HCT116 (cell line): ENCODE data around the gene NLGN3. TPM values are rescaled to one million over a fixed set of nuclear protein-coding genes. Genes with fewer than 3 reads are reported as not detected.

Experiments used
- ATAC-seq: fragments of 200-7000 bp; cut with Tn5 transposase; 2 replicates; pipeline ENCODE4 v1.9.1; 2020; ENCODE audit warnings: mild to moderate bottlenecking, moderate library complexity
- BruUV-seq: library from RNA; stranded (reverse); fragments of 400-500 nt; replicated peaks from 2 replicates; lab custom pipeline; 2021; lab: Mats Ljungman, UMichigan
- CTCF ChIA-PET: fragments of 300-600 bp; sonication (Branson Sonifier 250); formaldehyde crosslinking; loops from one replicate; lab custom pipeline; 2021; ENCODE audit warnings: antibody characterized with exemption; lab: Charles Lee
- POLR2A ChIA-PET: fragments of 300-600, 350-600 bp; sonication (Branson Sonifier 250); formaldehyde crosslinking; loops from one replicate; lab custom pipeline; 2021; ENCODE audit warnings: antibody characterized with exemption; lab: Charles Lee
- RAD21 ChIA-PET, 2 experiments: fragments of 300-600 bp; sonication (Branson Sonifier 250); formaldehyde crosslinking; loops; one replicate each; lab custom pipeline; 2023; ENCODE audit warnings: low total read pairs in 2 of 2; ENCODE audit not compliant: uncharacterized antibody in 2 of 2, unreplicated experiment in 2 of 2, low non-redundant PET in 1 of 2; lab: Charles Lee
- DNase-seq: peaks from one replicate; pipeline ENCODE4 v3.0.0-alpha.2; 2010; ENCODE audit warnings: low read depth, low spot score
- H2AFZ ChIP-seq: fragments of 200-600 bp; shearing (Covaris generic), sonication (generic); 2 replicates; pipeline ENCODE4 v1.6.1; 2017; ENCODE audit warnings: low read depth, mixed run types, mixed read lengths, antibody characterized with exemption, low read length; ENCODE audit not compliant: poor library complexity, severe bottlenecking
- H3K27ac ChIP-seq: 2 replicates; pipeline ENCODE4 v1.5.1; 2012; ENCODE audit warnings: low read depth, low read length
- H3K27me3 ChIP-seq: fragments of 200-600 bp; sonication (generic); 2 replicates; pipeline ENCODE4 v1.6.1; 2016; ENCODE audit warnings: mixed run types, low read length, mixed read lengths; ENCODE audit not compliant: insufficient read depth
- H3K36me3 ChIP-seq, 2 experiments: fragments of 200-500 bp in 1 of 2; fragments of 200-600 bp in 1 of 2; sonication (Bioruptor generic) in 1 of 2; sonication (generic) in 1 of 2; 2 replicates each; pipeline versions ENCODE4 v1.5.1 to v1.6.1; 2014 to 2016; ENCODE audit warnings: low read length in 2 of 2, inconsistent platforms in 1 of 2, mixed read lengths in 1 of 2, mixed run types in 1 of 2; ENCODE audit not compliant: insufficient read depth in 2 of 2, control insufficient read depth in 1 of 2
- H3K4me1 ChIP-seq, 2 experiments: fragments of 200-600 bp in 1 of 2; sonication (generic) in 1 of 2; 2 replicates each; pipeline versions ENCODE4 v1.5.1 to v1.6.1; 2012 to 2017; ENCODE audit warnings: low read length in 2 of 2, inconsistent platforms in 1 of 2, mild to moderate bottlenecking in 1 of 2, mixed read lengths in 1 of 2, mixed run types in 1 of 2, moderate library complexity in 1 of 2; ENCODE audit not compliant: insufficient read depth in 2 of 2, control insufficient read depth in 1 of 2
- H3K4me2 ChIP-seq: fragments of 200-600 bp; sonication (generic); 2 replicates; pipeline ENCODE4 v1.6.1; 2017; ENCODE audit warnings: mixed run types, low read length, mixed read lengths
- H3K4me3 ChIP-seq, 2 experiments: fragments of 200-600 bp in 1 of 2; sonication (generic) in 1 of 2; replicated peaks in 1 of 2; 2 replicates each; pipeline ENCODE4 v1.5.1; 2011 to 2016; ENCODE audit warnings: low read length in 2 of 2, control low read depth in 1 of 2, low read depth in 1 of 2, mild to moderate bottlenecking in 1 of 2, mixed read lengths in 1 of 2, mixed run types in 1 of 2
- H3K79me2 ChIP-seq: fragments of 200-600 bp; sonication (generic); 2 replicates; pipeline ENCODE4 v1.6.1; 2017; ENCODE audit warnings: mild to moderate bottlenecking, mixed run types, low read length, moderate library complexity, mixed read lengths; ENCODE audit not compliant: insufficient read depth
- H3K9ac ChIP-seq: fragments of 200-600 bp; sonication (generic); 2 replicates; pipeline ENCODE4 v1.6.1; 2016; ENCODE audit warnings: low read length, mixed read lengths
- H3K9me2 ChIP-seq: fragments of 200-600 bp; sonication (generic), shearing (Covaris generic); 2 replicates; pipeline ENCODE4 v1.6.1; 2017; ENCODE audit warnings: mixed run types, mild to moderate bottlenecking, moderate library complexity; ENCODE audit not compliant: insufficient read depth
- H3K9me3 ChIP-seq, 2 experiments: fragments of 200-500 bp in 1 of 2; fragments of 200-600 bp in 1 of 2; sonication (Bioruptor generic) in 1 of 2; sonication (generic) in 1 of 2; 2 replicates each; pipeline ENCODE4 v1.6.1; 2014 to 2017; ENCODE audit warnings: low read length in 2 of 2, mixed read lengths in 2 of 2, inconsistent platforms in 1 of 2, low read depth in 1 of 2, mild to moderate bottlenecking in 1 of 2, mixed run types in 1 of 2, moderate library complexity in 1 of 2; ENCODE audit not compliant: control insufficient read depth in 1 of 2, insufficient read depth in 1 of 2
- H4K20me1 ChIP-seq: fragments of 200-600 bp; sonication (generic), shearing (Covaris generic); 2 replicates; pipeline ENCODE4 v1.6.1; 2017; ENCODE audit warnings: mixed run types, mild to moderate bottlenecking, moderate library complexity; ENCODE audit not compliant: insufficient read depth
- CTCF ChIP-seq, 3 experiments: fragments of 200-600 bp in 1 of 3; sonication (generic) in 1 of 3; IDR thresholded peaks in 2 of 3; conservative IDR thresholded peaks in 1 of 3; 2 replicates each; pipeline ENCODE4 v1.5.1; 2012 to 2017; ENCODE audit warnings: low read depth in 2 of 3, low read length in 2 of 3, antibody characterized with exemption in 1 of 3, borderline replicate concordance in 1 of 3, control low read depth in 1 of 3, mild to moderate bottlenecking in 1 of 3, mixed read lengths in 1 of 3, mixed run types in 1 of 3, moderate library complexity in 1 of 3; ENCODE audit not compliant: insufficient read depth in 1 of 3
- ELF1 ChIP-seq: IDR thresholded peaks from 2 replicates; pipeline ENCODE4 v1.6.1; 2012; ENCODE audit warnings: low read depth, borderline replicate concordance
- POLR2A ChIP-seq: IDR thresholded peaks from 2 replicates; pipeline ENCODE4 v1.7.0; 2011; ENCODE audit warnings: borderline replicate concordance; ENCODE audit not compliant: insufficient read depth, insufficient read length; ENCODE audit errors: extremely low read depth
- REST ChIP-seq: IDR thresholded peaks from 2 replicates; pipeline ENCODE4 v1.6.1; 2012; ENCODE audit warnings: low read depth
- TCF7L2 ChIP-seq: IDR thresholded peaks from 2 replicates; pipeline ENCODE4 v1.7.0; 2011; ENCODE audit warnings: borderline replicate concordance, inconsistent platforms; ENCODE audit not compliant: insufficient read depth, insufficient read length; ENCODE audit errors: extremely low read depth
- ZBTB33 ChIP-seq: IDR thresholded peaks from 2 replicates; pipeline ENCODE4 v1.6.1; 2011; ENCODE audit warnings: mild to moderate bottlenecking, low read length, moderate library complexity; ENCODE audit not compliant: insufficient replicate concordance; ENCODE audit errors: extremely low read depth
- ZFX ChIP-seq: fragments of 450-650 bp; IDR thresholded peaks from 2 replicates; pipeline ENCODE4 v1.6.1; 2017
- intact Hi-C: fragments of 100-400 bp; cut with micrococcal nuclease; formaldehyde crosslinking; loops from 2 replicates; pipeline ENCODE4 v1.10.0; 2022
- total RNA-seq: library from RNA; stranded (reverse); gene quantifications from one replicate; pipeline ENCODE4 v1.2.1, GENCODE V29; 2021; ENCODE audit not compliant: unreplicated experiment

Gene NLGN3
- total RNA-seq, 1 experiment from 2014 or later: 1.4 TPM

- ChIA-PET RAD21 (no interaction called here), POLR2A (no interaction called here), CTCF (no interaction called here)
- no peaks in the 10 kb centered on the region for H3K9me3 ChIP-seq
- TF ChIP-seq ELF1 (no peak), POLR2A (no peak), REST (no peak), ZFX (no peak), TCF7L2 (no peak), ZBTB33 (no peak), CTCF (IDR thresholded peaks at IDR 0.05 in 2 of 3, conservative IDR thresholded peaks at IDR 0.05 in 1 of 3; ENCODE audit: borderline replicate concordance in 1 of 3, insufficient read depth in 1 of 3, low read depth in 2 of 3, low read length in 2 of 3) (no peak)
- BruUV-seq: no TSS peak
- H3K9me2 ChIP-seq: no peaks in the 10 kb centered on the region
- no peaks in the 10 kb centered on the region for H4K20me1 ChIP-seq
- no peaks in the 10 kb centered on the region for H3K4me1 ChIP-seq
- no peaks in the 10 kb centered on the region for H3K79me2 ChIP-seq
- intact Hi-C loops: no loop called here
- no peak overlapping the region for H3K27ac ChIP-seq
- H3K9ac ChIP-seq: no peak overlapping the region
- no peaks in the 10 kb centered on the region for H3K36me3 ChIP-seq
- no peaks in the 10 kb centered on the region for H3K27me3 ChIP-seq
- H2AFZ ChIP-seq: no peak overlapping the region
- ATAC-seq (no peak), DNase-seq (no peak)
- H3K4me3 ChIP-seq: no peak overlapping the region
- no peak overlapping the region for H3K4me2 ChIP-seq
Observed at GRCh38 chrX:71169586-71169985, 24.9 kb downstream of the NLGN3 start.
